ENCODE data around the gene RAB11A. TPM values are rescaled to one million over a fixed set of nuclear protein-coding genes. Genes with fewer than 3 reads are reported as not detected.

The RAB11A gene
- total and polyA plus RNA-seq, 2 donors (not counting 1 experiment from before 2014, with no cell fraction given), result 83.2 to 126 TPM

DNA sequence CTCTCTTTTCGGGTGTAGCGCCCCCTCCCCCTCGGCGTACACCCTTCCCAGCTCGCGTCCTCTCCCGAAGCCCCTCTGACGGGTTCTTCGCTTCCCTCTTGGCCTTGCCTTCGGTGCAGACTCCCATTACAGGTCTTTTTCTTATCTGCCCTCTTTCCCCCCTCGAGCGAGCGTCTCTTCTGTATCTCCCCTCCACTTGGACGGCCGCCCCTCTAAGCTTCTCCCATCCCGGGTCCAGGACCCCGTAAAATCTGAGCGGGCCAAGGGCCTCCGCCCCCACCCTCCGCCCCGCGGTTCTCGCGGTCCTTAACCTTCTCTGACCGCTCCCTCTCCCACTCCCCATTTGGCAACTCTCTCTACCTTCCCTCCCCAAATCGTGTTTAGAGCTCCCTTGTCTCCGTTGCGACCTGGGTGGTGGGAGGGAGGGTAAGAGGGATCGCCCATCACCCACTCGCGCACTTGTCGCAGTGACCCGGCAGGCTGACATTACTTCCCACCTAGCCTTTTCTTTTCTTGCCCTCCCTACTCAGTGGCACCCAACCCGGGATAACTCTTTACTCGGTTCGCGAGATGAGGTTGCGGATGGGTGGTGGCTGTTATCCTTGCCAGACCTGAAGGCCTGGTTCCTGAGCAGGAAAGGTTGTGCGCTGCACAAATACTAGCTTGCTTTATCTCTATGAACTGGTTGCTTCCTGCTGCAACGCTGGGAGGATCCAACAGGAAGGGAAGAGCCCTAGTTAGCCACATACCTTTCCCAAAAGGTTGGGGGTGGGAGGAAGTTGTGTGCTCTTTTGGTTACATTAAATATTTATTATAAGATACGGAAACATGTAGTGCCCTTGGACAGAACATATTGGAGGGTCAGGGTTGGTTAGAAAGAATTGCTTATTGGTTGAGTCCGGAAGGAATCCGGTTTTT, 922 bp downstream of the RAB11A start:
- Histone ChIP-seq H3K4me3 (ENCODE audit: control extremely low read depth in 1 of 5, extremely low read depth in 1 of 5, insufficient read depth in 1 of 5, low read depth in 2 of 5, low read length in 4 of 5) (peak overlapping the region; percentile 75 to 99 (median 89)), H3K4me1 (ENCODE audit: control insufficient read depth in 2 of 2, insufficient read depth in 2 of 2, low read length in 2 of 2) (peaks cover 16 to 17% of the 10 kb centered on the region in 2 donors), H3K9ac (ENCODE audit: low read length) (peak overlapping the region; percentile 87), H3K79me2 (ENCODE audit: control insufficient read depth, insufficient read depth, low read length) (peaks cover 58% of the 10 kb centered on the region), H2AFZ (ENCODE audit: insufficient read depth, low read depth, low read length, poor library complexity, severe bottlenecking) (peak overlapping the region; percentile 89), H3K4me2 (replicated peaks; ENCODE audit: low read depth, low read length, poor library complexity, severe bottlenecking) (peak overlapping the region; percentile 93), H3K36me3 (replicated peaks in 1 of 2; ENCODE audit: control extremely low read depth in 1 of 2, control insufficient read depth in 1 of 2, extremely low read depth in 1 of 2, insufficient read depth in 2 of 2, low read length in 1 of 2) (peaks cover 5 to 7% of the 10 kb centered on the region in 2 experiments), H3K9me3 (ENCODE audit: control extremely low read depth in 1 of 3, control insufficient read depth in 2 of 3, insufficient read depth in 1 of 3, low read length in 2 of 3) (no peaks in the 10 kb centered on the region), H3K27me3 (replicated peaks in 1 of 4; ENCODE audit: control extremely low read depth in 1 of 4, control insufficient read depth in 3 of 4, insufficient read depth in 4 of 4, low read length in 3 of 4) (no peaks in the 10 kb centered on the region), H4K20me1 (ENCODE audit: control insufficient read depth, insufficient read depth, low read length, poor library complexity, severe bottlenecking) (peaks cover 29% of the 10 kb centered on the region), H3K27ac (ENCODE audit: low read length in 2 of 2) (peak overlapping the region; percentile 95 to 96)
- POLR2A ChIA-PET, result interaction anchor here (0.6 to 1.9 kb wide), 15 partner anchors 13 to 1725 kb away, joined by 3 to 14 read pairs (median 4); partner anchors contain the start of genes DENND4A, DIS3L and INTS14
- DNase-seq, result no peak
- H3K27ac Mint-ChIP-seq, result peak overlapping the region; percentile 99
- H3K4me1 Mint-ChIP-seq, result peaks cover 33% of the 10 kb centered on the region
- CTCF ChIA-PET, result interaction anchor here (0.7 to 5.2 kb wide), 14 partner anchors 14 to 334 kb away, joined by 3 to 45 read pairs (median 6); partner anchors contain the start of genes DENND4A and INTS14
- 1% methylated on average over 28 of the region's 43 CpGs for WGBS (ENCODE audit: insufficient coverage)
- intact Hi-C loops (cut with micrococcal nuclease), result loop anchor here (1.0 to 2.0 kb wide), 8 partner anchors 14 to 353 kb away; partner anchors contain the start of genes DENND4A, DPP8 and INTS14
- ATAC-seq (ENCODE audit: low read depth), result no peak
- no peaks in the 10 kb centered on the region for H3K27me3 Mint-ChIP-seq
- TF ChIP-seq, protein P1, sequence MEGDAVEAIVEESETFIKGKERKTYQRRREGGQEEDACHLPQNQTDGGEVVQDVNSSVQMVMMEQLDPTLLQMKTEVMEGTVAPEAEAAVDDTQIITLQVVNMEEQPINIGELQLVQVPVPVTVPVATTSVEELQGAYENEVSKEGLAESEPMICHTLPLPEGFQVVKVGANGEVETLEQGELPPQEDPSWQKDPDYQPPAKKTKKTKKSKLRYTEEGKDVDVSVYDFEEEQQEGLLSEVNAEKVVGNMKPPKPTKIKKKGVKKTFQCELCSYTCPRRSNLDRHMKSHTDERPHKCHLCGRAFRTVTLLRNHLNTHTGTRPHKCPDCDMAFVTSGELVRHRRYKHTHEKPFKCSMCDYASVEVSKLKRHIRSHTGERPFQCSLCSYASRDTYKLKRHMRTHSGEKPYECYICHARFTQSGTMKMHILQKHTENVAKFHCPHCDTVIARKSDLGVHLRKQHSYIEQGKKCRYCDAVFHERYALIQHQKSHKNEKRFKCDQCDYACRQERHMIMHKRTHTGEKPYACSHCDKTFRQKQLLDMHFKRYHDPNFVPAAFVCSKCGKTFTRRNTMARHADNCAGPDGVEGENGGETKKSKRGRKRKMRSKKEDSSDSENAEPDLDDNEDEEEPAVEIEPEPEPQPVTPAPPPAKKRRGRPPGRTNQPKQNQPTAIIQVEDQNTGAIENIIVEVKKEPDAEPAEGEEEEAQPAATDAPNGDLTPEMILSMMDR (IDR thresholded peaks at IDR 0.05), result no peak
- TF ChIP-seq EZH2 (IDR thresholded peaks at IDR 0.05; ENCODE audit: borderline replicate concordance, insufficient read depth, low read depth, low read length, poor library complexity, severe bottlenecking), result no peak
- no peaks in the 10 kb centered on the region for H3K9me3 Mint-ChIP-seq (ENCODE audit: insufficient read depth)
- peak overlapping the region; percentile 99 for H3K4me3 Mint-ChIP-seq
